GM19463 (cell line): ENCODE results near the gene PAK6.

Experiments used
- ATAC-seq: cut with Tn5 transposase; IDR thresholded peaks from one replicate; pipeline ENCODE4 v1.9.1; 2021; ENCODE audit warnings: mild to moderate bottlenecking, moderate library complexity; ENCODE audit not compliant: unreplicated experiment

The PAK6 gene

DNA sequence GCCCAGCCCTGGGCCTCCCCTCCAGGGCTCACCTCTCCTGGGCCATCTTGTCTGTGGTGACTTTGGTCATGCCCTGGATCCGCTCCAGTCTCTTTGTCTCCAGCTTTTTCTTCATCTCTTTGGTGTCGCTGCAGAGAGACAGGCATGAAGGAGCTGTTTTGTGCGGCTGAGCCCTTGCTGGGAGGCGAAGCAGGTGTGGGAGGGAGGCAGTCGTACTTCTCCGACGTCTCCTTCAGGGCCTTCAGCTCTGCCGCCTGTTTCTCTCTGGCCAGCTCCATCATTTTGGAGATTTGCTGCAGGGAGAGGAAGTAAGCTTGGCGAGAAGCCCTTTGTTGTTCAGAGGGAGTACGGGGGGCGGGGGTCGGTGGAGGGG, 51.7 kb downstream of the PAK6 start:
- ATAC-seq = no peak

- no peak for ATAC-seq
These were observed 52.2 kb downstream of the PAK6 start for GRCh38 chr15:40290918-40291574.

DNA sequence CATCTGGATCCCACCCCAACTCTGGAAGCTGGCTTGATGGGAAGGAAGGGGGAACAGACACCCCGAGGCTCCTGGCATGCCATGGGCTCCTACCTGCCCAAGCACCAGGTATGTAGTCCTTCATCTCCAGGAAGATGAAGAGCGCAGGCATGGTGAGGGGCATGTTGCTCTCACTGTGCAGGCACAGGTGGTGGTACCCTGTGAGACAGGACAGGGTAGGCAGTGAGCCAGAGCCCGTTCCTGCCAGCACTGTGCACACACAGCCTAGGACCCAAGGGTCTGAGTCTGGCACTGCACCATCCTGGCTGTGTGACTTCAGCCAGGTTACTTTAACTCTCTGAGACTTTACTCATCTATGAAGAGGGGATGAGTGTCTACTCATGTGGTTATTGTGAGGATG, 53.4 kb downstream of the PAK6 start:
- no peak for ATAC-seq

- no peak for ATAC-seq
These were observed 54.1 kb downstream of the PAK6 start for GRCh38 chr15:40293006-40293405.

DNA sequence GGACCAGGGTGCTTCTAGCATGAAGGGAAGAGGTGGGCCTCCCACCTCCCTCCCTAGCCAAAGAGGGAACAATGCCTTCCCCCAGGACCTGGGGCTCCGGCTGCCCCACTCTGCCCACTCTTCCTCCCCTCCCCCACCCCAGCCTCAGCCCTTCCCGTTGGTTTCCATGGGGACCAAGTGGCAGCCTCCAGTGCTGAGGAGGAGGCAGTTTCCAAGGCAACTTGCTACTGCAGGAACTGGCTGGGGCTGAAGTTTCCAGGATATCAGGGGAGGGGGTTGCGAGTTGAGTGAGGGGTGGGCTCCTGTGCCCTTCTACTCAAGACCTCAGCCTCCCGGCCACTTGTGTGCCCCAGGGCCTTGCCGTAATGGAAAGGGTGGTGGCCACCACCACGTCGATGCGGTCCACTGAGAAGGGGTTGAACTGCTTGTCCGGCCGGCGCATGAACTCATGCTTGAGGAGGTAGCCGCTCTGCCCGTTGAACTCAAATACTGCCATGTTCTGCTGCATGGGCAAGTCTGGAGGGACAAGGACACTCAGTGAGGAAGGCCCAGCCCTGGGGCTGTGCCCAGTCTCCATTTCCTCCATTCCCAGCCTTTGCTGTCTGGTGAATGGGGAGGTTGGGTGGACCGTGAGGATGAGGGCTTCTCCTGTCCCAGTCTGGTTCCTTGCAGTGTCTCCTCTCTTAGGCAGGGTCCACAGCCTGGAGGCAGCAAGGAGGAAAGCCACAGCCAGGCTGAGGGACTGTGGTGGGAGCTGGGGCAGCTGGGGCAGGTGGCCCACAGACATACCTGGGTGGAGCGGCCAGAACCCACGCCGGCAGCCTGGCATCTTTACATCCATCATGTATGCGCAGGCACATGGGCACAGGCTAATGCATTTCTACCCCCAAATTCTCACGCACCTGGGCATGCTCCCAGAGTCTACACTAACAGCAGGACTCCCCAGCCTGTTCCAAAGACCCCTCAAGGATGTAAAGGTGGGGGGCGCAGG, 55.3 kb downstream of the PAK6 start:
- no peak for ATAC-seq

GRCh38 chr15:40295297-40295696, 56.4 kb downstream of the PAK6 start:
- ATAC-seq = no peak

DNA sequence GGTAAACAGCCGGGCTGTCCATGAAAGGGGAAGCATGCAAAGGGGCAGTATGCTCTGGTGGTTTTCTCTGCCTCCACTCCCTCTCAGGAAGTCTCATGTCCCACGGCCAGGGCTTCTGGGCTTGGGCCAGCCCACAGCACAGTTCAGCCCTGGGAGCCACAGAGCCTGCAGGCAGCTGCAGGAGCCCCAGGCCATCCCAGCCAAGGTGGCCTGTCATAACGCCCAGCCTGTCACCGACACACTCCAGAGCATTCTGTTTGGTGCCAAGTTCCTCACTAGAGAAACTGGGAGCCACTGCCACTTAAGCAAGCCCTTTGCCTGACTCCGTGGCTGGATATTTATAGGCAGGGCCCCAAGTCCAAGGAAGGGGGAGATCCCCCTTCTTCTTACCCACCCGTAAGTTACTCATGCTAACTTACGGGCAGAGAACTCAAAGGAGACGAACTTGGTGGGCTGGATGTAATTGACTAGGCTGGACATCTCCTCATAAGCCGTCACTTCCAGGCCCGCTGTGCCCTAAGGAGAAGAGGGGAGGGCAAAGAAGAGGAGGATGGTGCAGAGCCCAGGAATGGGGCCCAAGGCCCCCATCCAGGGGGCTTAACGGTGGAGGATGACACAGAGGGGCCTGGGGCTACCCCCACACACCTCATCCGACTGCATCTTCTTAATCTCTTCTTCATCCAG, 57.2 kb downstream of the PAK6 start:
- no peak for ATAC-seq

- no peak for ATAC-seq
These were observed 57.8 kb downstream of the PAK6 start for GRCh38 chr15:40296561-40297230.

- ATAC-seq = no peak
These were observed 58.5 kb downstream of the PAK6 start for GRCh38 chr15:40297356-40297755.

DNA sequence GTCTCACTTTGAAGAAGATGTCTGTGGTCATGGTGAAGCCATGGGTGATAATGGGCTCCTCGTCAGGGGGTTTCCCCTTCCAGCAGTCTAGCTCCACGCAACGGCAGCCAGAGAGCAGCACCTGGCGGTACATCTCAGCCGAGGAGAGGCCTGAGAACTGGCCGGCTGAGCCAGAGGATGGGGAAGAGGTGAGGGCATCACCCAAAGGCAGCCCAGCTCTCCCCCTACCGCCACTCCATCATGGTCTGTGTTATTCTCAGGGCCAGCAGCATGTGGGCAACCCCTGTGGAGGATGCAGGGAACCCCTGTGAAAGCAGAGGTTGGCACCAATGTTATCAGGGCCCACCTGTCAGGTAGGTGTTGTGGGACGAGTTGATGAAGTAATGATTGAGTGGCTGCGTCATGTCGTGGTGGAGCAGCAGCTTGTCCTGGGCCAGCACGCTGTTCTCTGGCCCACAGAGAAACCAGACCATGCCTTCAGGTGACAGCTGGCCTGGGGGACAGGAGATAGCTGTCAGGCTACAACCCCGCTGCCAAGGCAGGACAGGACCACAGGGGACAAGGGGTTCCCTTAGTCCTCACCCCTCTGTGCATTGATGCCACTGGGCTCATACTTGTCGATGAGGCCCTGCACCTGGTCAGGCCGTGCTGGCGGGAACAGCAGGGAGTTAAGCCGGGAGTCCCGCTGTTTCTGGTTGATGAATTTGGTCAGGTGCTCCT, 59.5 kb downstream of the PAK6 start:
- no peak for ATAC-seq

DNA sequence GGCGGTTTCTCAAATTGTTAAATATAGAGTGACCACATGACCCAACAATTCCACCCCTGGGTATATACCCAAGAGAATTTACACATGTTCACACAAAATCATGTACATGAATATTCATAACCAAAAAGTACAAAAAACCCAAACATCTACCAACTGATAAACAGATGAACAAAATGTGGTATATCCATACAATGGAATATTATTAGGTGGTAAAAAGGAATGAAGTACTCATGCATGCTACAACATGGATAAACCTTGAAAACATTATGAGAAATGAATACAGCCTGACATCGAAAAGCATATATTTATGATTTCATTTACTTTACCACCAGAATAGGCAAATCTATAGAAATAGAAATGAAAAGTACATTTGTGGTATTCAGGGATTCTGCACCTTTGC, 61.5 kb downstream of the PAK6 start:
- ATAC-seq = no peak

GRCh38 chr15:40300771-40301170, 61.9 kb downstream of the PAK6 start:
- no peak for ATAC-seq

GRCh38 chr15:40301467-40302179, 62.8 kb downstream of the PAK6 start:
- ATAC-seq = no peak

DNA sequence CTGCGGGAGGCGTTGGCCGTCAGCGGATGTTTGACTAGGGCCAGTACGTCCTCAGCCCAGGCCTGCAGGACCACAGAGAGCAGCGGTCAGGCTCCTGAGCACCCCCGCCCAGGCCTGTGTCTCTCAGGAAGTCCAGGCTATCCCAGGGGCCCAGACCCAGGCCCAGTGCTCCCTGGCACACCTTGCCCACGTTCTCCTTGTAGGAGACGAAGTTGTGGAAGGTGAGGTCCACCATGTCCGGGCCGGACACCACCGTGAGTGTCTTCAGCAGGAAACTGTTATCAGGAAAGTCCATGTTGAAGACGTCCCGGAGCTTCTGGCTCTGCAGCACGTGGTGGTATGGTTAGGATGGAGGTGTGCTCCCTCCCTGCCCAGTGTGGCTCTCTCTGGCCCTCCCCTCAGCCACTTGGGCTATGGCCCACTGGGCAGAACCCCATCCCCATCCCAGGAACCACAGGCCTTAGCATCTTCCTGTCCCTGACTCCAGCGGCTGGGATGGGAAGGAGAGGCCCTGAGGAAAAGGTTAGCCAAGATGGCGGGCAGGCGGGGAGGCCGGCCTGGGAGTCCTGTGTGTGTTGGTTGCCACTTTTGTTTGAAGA, 63.5 kb downstream of the PAK6 start:
- no peak for ATAC-seq

DNA sequence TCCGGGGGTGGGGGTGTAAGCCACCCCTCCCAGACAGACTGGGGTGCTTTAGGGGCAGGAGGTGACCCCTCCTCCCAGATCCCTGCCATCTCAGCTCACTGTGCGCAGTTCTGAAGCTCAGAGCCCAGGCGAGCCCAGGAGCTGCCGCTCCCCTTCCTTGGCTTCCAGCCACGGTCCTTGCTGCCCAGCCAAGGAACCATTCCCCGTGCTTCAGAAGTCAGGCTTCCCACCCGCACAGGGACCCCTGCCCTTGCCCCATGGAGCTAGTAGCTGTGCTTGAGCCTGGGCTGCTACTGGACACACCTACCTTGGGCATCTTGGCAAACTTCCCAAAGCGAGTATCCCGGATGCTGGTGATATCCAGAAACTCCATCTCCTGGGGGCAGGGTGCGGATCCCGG, 64.1 kb downstream of the PAK6 start:
- no peak for ATAC-seq

GRCh38 chr15:40303576-40303975, 64.7 kb downstream of the PAK6 start:
- no peak for ATAC-seq

GRCh38 chr15:40305281-40305680, 66.4 kb downstream of the PAK6 start:
- no peak for ATAC-seq

DNA sequence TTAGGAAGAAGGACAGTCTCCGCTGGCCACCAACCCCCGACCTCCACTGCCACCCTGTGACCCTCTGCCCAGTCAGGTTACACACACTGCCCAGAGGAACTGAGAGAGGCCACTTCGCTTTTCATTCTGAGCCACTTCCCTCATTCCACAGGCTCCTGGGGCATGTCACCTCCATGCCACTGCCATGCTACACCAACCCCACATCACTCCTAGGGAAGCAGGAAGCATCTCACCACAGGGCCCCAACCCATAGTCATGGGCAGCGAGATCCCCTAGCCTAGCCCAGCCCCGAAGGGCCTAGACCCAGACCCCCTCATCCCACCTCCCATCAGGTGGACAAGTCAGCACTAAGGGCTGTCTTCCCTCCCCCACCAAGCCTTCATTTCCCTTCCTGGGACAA, 67.5 kb downstream of the PAK6 start:
- ATAC-seq = no peak

GRCh38 chr15:40306908-40307307, 68.0 kb downstream of the PAK6 start:
- no peak for ATAC-seq
